Peyer's patch (tissue), 4 donors: Measurements from ENCODE around the gene NRXN3. TPM values are rescaled to one million over a fixed set of nuclear protein-coding genes. Genes with fewer than 3 reads are reported as not detected.

Experiments
- DNase-seq, 3 donors: peaks; one replicate each; pipeline ENCODE4 v3.0.0-alpha.2; 2017 to 2019
- H3K27ac ChIP-seq, 4 donors: fragments of 200-600 bp; sonication (generic); one replicate each; pipeline ENCODE4 v1.5.1; 2016 to 2019
- H3K27me3 ChIP-seq, 2 donors: fragments of 200-600 bp; sonication (generic); one replicate each; pipeline ENCODE4 v1.5.1; 2019
- H3K36me3 ChIP-seq, 3 donors: fragments of 200-600 bp; sonication (generic); one replicate each; pipeline ENCODE4 v1.5.1; 2016 to 2019
- H3K4me1 ChIP-seq, 4 donors: fragments of 200-600 bp; sonication (generic); one replicate each; pipeline ENCODE4 v1.5.1; 2016 to 2019
- H3K4me3 ChIP-seq, 4 donors: fragments of 200-600 bp; sonication (generic); 1 replicate in 3 of 4; 2 replicates in 1 of 4; pipeline ENCODE4 v1.5.1; 2016 to 2019; ENCODE audit warnings: mild to moderate bottlenecking in 1 of 4
- H3K9me3 ChIP-seq, 4 donors: fragments of 200-600 bp; sonication (generic); one replicate each; pipeline ENCODE4 v1.5.1; 2016 to 2019; ENCODE audit warnings: mild to moderate bottlenecking in 1 of 4
- CTCF ChIP-seq, 6 experiments: fragments of 450-650 bp in 4 of 6; fragments of 200-600 bp in 2 of 6; sonication (generic) in 1 of 6; IDR thresholded peaks; one replicate each; pipeline ENCODE4 v1.5.1; 2017 to 2019; ENCODE audit warnings: antibody characterized with exemption in 6 of 6, mild to moderate bottlenecking in 3 of 6, moderate library complexity in 1 of 6
- POLR2A ChIP-seq, 2 donors: fragments of 450-650 bp; IDR thresholded peaks; one replicate each; pipeline ENCODE4 v1.5.1; 2017; ENCODE audit warnings: antibody characterized with exemption in 2 of 2, mild to moderate bottlenecking in 2 of 2, moderate library complexity in 2 of 2
- total RNA-seq, 4 donors: library from RNA; depleted of rRNA; stranded (reverse); fragments of >200 nt; gene quantifications; one replicate each; pipeline ENCODE4 v1.1.0, GENCODE V29; 2016

NRXN3 gene
- total RNA-seq, 4 donors from 2014 or later, result 1.6 to 10.2 (median 4.4) TPM

- Histone ChIP-seq H3K36me3 (no peaks in the 10 kb centered on the region), H3K27me3 (no peaks in the 10 kb centered on the region), H3K4me1 (no peaks in the 10 kb centered on the region), H3K27ac (no peak overlapping the region), H3K4me3 (no peak overlapping the region), H3K9me3 (no peaks in the 10 kb centered on the region)
- no peak for DNase-seq
- TF ChIP-seq POLR2A (IDR thresholded peaks at IDR 0.05) (no peak), CTCF (IDR thresholded peaks at IDR 0.05) (no peak)
Measured at GRCh38 chr14:79552778-79553177, 1382.6 kb downstream of the NRXN3 start.

- Histone ChIP-seq H3K27ac (no peak overlapping the region), H3K27me3 (no peaks in the 10 kb centered on the region), H3K4me3 (no peak overlapping the region), H3K9me3 (no peaks in the 10 kb centered on the region), H3K36me3 (no peaks in the 10 kb centered on the region), H3K4me1 (no peaks in the 10 kb centered on the region)
- no peak for TF ChIP-seq POLR2A (IDR thresholded peaks at IDR 0.05)
- TF ChIP-seq CTCF (IDR thresholded peaks at IDR 0.05), result no peak
- DNase-seq, result no peak
Measured at GRCh38 chr14:79554816-79555215, 1384.6 kb downstream of the NRXN3 start.

- TF ChIP-seq CTCF (IDR thresholded peaks at IDR 0.05) (no peak), POLR2A (IDR thresholded peaks at IDR 0.05) (no peak)
- Histone ChIP-seq H3K4me3 (no peak overlapping the region), H3K4me1 (no peaks in the 10 kb centered on the region), H3K9me3 (no peaks in the 10 kb centered on the region), H3K27ac (no peak overlapping the region), H3K36me3 (no peaks in the 10 kb centered on the region), H3K27me3 (no peaks in the 10 kb centered on the region)
- no peak for DNase-seq
Measured at GRCh38 chr14:79555429-79555828, 1385.3 kb downstream of the NRXN3 start.

- no peaks in the 10 kb centered on the region for H3K27me3 ChIP-seq
- no peak for DNase-seq
- H3K27ac ChIP-seq, result no peak overlapping the region
- no peaks in the 10 kb centered on the region for H3K36me3 ChIP-seq
- H3K9me3 ChIP-seq, result no peaks in the 10 kb centered on the region
- H3K4me1 ChIP-seq, result no peaks in the 10 kb centered on the region
- H3K4me3 ChIP-seq, result no peak overlapping the region
- TF ChIP-seq POLR2A (IDR thresholded peaks at IDR 0.05) (no peak), CTCF (IDR thresholded peaks at IDR 0.05) (no peak)
Measured at GRCh38 chr14:79557309-79557708, 1387.1 kb downstream of the NRXN3 start.

- DNase-seq, result no peak
- Histone ChIP-seq H3K4me1 (no peaks in the 10 kb centered on the region), H3K9me3 (no peaks in the 10 kb centered on the region), H3K27ac (no peak overlapping the region), H3K4me3 (no peak overlapping the region), H3K36me3 (no peaks in the 10 kb centered on the region), H3K27me3 (no peaks in the 10 kb centered on the region)
- TF ChIP-seq POLR2A (IDR thresholded peaks at IDR 0.05) (no peak), CTCF (IDR thresholded peaks at IDR 0.05) (no peak)
Measured at GRCh38 chr14:79562185-79562584, 1392.0 kb downstream of the NRXN3 start.

GRCh38 chr14:79564371-79564770 lies 1394.2 kb downstream of the NRXN3 start:
- no peaks in the 10 kb centered on the region for H3K9me3 ChIP-seq
- no peaks in the 10 kb centered on the region for H3K27me3 ChIP-seq
- H3K27ac ChIP-seq, result no peak overlapping the region
- DNase-seq, result no peak
- H3K4me1 ChIP-seq, result no peaks in the 10 kb centered on the region
- no peaks in the 10 kb centered on the region for H3K36me3 ChIP-seq
- no peak for TF ChIP-seq CTCF (IDR thresholded peaks at IDR 0.05)
- TF ChIP-seq POLR2A (IDR thresholded peaks at IDR 0.05), result no peak
- H3K4me3 ChIP-seq, result no peak overlapping the region
